B cell (primary cell): ENCODE data around the gene LDHD. TPM values are rescaled to one million over a fixed set of nuclear protein-coding genes. Genes with fewer than 3 reads are reported as not detected.

Source experiments
- ATAC-seq: fragments of 200-7000 bp; cut with Tn5 transposase; one replicate; pipeline ENCODE4 v1.10.0; 2021; ENCODE audit warnings: low read depth, mild to moderate bottlenecking, moderate number of reproducible peaks, moderate library complexity
- CTCF ChIA-PET: fragments of 350-600 bp; sonication (Branson Sonifier 250); formaldehyde crosslinking; loops from one replicate; lab custom pipeline; 2021; ENCODE audit warnings: antibody characterized with exemption, inconsistent platforms; lab: Charles Lee
- POLR2A ChIA-PET: fragments of 350-600 bp; sonication (Branson Sonifier 250); formaldehyde crosslinking; loops from one replicate; lab custom pipeline; 2021; ENCODE audit warnings: antibody characterized with exemption; lab: Charles Lee
- DNase-seq: peaks from one replicate; pipeline ENCODE4 v3.0.0; 2013
- H2AFZ ChIP-seq: 2 replicates; pipeline ENCODE4 v1.6.1; 2012; ENCODE audit warnings: mild to moderate bottlenecking, low read depth, low read length; ENCODE audit not compliant: insufficient read depth, poor library complexity, severe bottlenecking
- H3K27ac ChIP-seq, 2 donors: 1 replicate in 1 of 2; 2 replicates in 1 of 2; pipeline ENCODE4 v1.5.1; 2012 to 2013; ENCODE audit warnings: low read length in 2 of 2, mild to moderate bottlenecking in 2 of 2, moderate library complexity in 1 of 2
- H3K27me3 ChIP-seq, 4 experiments: fragments of 200-600 bp in 1 of 4; sonication (generic) in 1 of 4; replicated peaks in 1 of 4; 1 replicate in 2 of 4; 2 replicates in 2 of 4; pipeline versions ENCODE4 v1.6.1 to v1.7.0; 2013 to 2016; ENCODE audit warnings: low read length in 3 of 4, mild to moderate bottlenecking in 2 of 4, mixed read lengths in 1 of 4, moderate library complexity in 1 of 4; ENCODE audit not compliant: insufficient read depth in 4 of 4, control insufficient read depth in 3 of 4; ENCODE audit errors: control extremely low read depth in 1 of 4
- H3K36me3 ChIP-seq, 2 experiments: replicated peaks in 1 of 2; 1 replicate in 1 of 2; 2 replicates in 1 of 2; pipeline versions ENCODE4 v1.6.1 to v1.7.1; 2013; ENCODE audit warnings: low read length in 1 of 2; ENCODE audit not compliant: insufficient read depth in 2 of 2, control insufficient read depth in 1 of 2; ENCODE audit errors: control extremely low read depth in 1 of 2, extremely low read depth in 1 of 2
- H3K4me1 ChIP-seq, 2 donors: fragments of 200-600 bp in 1 of 2; sonication (generic) in 1 of 2; 1 replicate in 1 of 2; 2 replicates in 1 of 2; pipeline versions ENCODE4 v1.5.1 to v1.6.1; 2013 to 2017; ENCODE audit warnings: low read length in 2 of 2; ENCODE audit not compliant: control insufficient read depth in 2 of 2, insufficient read depth in 2 of 2
- H3K4me2 ChIP-seq: replicated peaks from 2 replicates; pipeline ENCODE3; 2012; ENCODE audit warnings: mild to moderate bottlenecking, low read depth, low read length; ENCODE audit not compliant: poor library complexity, severe bottlenecking
- H3K4me3 ChIP-seq, 5 experiments: fragments of 200-600 bp in 1 of 5; sonication (generic) in 1 of 5; 1 replicate in 3 of 5; 2 replicates in 2 of 5; pipeline versions ENCODE4 v1.5.1 to v1.7.0; 2011 to 2016; ENCODE audit warnings: low read length in 4 of 5, mild to moderate bottlenecking in 4 of 5, low read depth in 2 of 5, control low read depth in 1 of 5, moderate library complexity in 1 of 5; ENCODE audit not compliant: insufficient read depth in 1 of 5; ENCODE audit errors: control extremely low read depth in 1 of 5, extremely low read depth in 1 of 5
- H3K79me2 ChIP-seq: fragments of 200-600 bp; sonication (generic); one replicate; pipeline ENCODE4 v1.6.0; 2016; ENCODE audit warnings: low read length; ENCODE audit not compliant: control insufficient read depth, insufficient read depth
- H3K9ac ChIP-seq: fragments of 200-600 bp; sonication (generic); 2 replicates; pipeline ENCODE4 v1.6.1; 2017; ENCODE audit warnings: mild to moderate bottlenecking, low read length, moderate library complexity
- H3K9me3 ChIP-seq, 3 donors: one replicate each; pipeline versions ENCODE4 v1.6.1 to v1.7.1; 2013; ENCODE audit warnings: low read length in 2 of 3; ENCODE audit not compliant: control insufficient read depth in 2 of 3, insufficient read depth in 1 of 3; ENCODE audit errors: control extremely low read depth in 1 of 3
- H4K20me1 ChIP-seq: 2 replicates; pipeline ENCODE4 v1.6.0; 2012; ENCODE audit warnings: mild to moderate bottlenecking, low read length; ENCODE audit not compliant: insufficient read depth, control insufficient read depth, poor library complexity, severe bottlenecking
- H3K27ac Mint-ChIP-seq: one replicate; pipeline ENCODE4 v1.8.0; 2021; ENCODE audit warnings: mixed read lengths
- H3K27me3 Mint-ChIP-seq: one replicate; pipeline ENCODE4 v1.8.0; 2021; ENCODE audit warnings: mixed read lengths
- H3K4me1 Mint-ChIP-seq: one replicate; pipeline ENCODE4 v1.8.0; 2021; ENCODE audit warnings: mixed read lengths
- H3K4me3 Mint-ChIP-seq: one replicate; pipeline ENCODE4 v1.8.0; 2021; ENCODE audit warnings: mixed read lengths
- H3K9me3 Mint-ChIP-seq: one replicate; pipeline ENCODE4 v1.8.0; 2022; ENCODE audit warnings: mixed read lengths; ENCODE audit not compliant: insufficient read depth
- EZH2 ChIP-seq: IDR thresholded peaks from 2 replicates; pipeline ENCODE4 v1.6.1; 2012; ENCODE audit warnings: borderline replicate concordance, low read depth, mild to moderate bottlenecking, moderate library complexity, low read length; ENCODE audit not compliant: insufficient read depth, poor library complexity, severe bottlenecking
- WGBS: methylation state at CpG from one replicate; pipeline ENCODE4 v1.1.5; 2013; ENCODE audit warnings: missing lambda C conversion rate; ENCODE audit not compliant: insufficient coverage; 5-methylcytosine and 5-hydroxymethylcytosine counted together
- intact Hi-C: fragments of 100-400 bp; cut with micrococcal nuclease; formaldehyde crosslinking; loops from one replicate; pipeline ENCODE4 v1.10.0; 2022
- polyA minus RNA-seq: library from RNA; depleted of rRNA, polyadenylated mRNA; stranded (reverse); fragments of >200 nt; gene quantifications from 2 replicates; pipeline ENCODE4 v1.2.3, GENCODE V29; 2012
- polyA plus RNA-seq: library from polyadenylated mRNA; depleted of rRNA; stranded (reverse); fragments of >200 nt; gene quantifications from 2 replicates; pipeline ENCODE4 v1.2.3, GENCODE V29; 2012
- total RNA-seq, 2 donors: library from RNA; stranded (reverse); fragments of 120-200 nt in 1 of 2; gene quantifications; 1 replicate in 1 of 2; 2 replicates in 1 of 2; pipeline versions ENCODE4 v1.2.3 to v1.2.4, GENCODE V29; 2013 to 2022
- TF ChIP-seq, protein P1 (sequence below): fragments of 200-600 bp; IDR thresholded peaks from one replicate; pipeline ENCODE4 v1.8.0; 2022; ENCODE audit warnings: antibody characterized with exemption, mild to moderate bottlenecking

Gene LDHD
- not detected in 2 replicates for total RNA-seq
- total RNA-seq (2013), result 0.09 TPM
- polyA plus RNA-seq, result 0.19 TPM in 1 of 2 replicates, not detected in the other
- polyA minus RNA-seq, result 0.14 TPM in 1 of 2 replicates, not detected in the other

DNA sequence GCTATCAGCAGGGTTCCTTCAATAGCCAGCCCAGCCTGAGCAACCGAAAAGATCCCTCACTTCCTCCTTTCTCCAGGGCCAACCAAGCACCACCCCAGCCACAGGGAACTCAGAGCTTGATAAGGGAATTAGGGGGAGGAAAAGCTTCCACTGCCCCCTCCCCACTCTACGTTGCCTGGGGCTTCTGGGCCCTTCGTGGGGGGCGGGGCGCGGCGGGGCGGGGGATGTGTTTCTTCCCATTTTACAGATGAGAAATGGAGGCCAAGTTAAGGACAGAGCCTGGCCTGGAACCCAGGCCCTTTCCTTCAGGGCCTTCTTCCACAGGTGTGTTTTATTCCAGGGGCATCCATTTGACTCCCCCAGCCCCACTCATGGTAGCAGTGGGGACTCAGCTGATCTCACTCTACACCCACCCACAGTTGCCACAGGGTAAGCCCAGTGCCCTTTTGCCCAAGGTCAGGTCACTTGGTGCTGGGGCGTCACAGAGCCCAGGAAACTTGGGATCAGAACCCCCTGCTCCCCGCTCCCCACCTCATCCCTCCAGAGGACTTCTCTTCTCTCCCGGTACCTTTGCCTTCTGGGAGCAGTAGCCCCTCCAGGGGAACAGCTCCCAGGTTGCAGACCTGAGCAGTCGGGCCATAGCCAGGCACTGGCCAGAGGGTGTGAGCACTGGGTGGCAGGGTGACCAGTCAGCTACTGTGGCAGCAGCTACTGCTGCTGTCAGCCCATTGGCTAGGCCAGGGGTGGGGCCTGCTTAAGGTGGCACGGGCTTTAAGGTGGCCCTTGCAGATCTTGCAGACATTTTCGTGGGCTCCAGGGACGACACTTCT is at the start of gene LDHD:
TSS of gene LDHD (minus strand) at position 700 of the 830 bp plus-strand sequence. CDS start at position 640, 60 bp downstream.
- Histone ChIP-seq H3K4me3 (no peak within 1 kb of the TSS), H3K36me3 (no peaks in the 10 kb centered on the region), H3K9ac (no peak within 1 kb of the TSS), H3K79me2 (no peaks in the 10 kb centered on the region), H2AFZ (no peak within 1 kb of the TSS), H3K9me3 (peaks cover 0 to 19% (median 2%) of the 10 kb centered on the region in 3 donors), H3K27ac (no peak within 1 kb of the TSS), H3K27me3 (peaks cover 0 to 30% (median 12%) of the 10 kb centered on the region in 4 experiments), H4K20me1 (no peaks in the 10 kb centered on the region), H3K4me2 (no peak within 1 kb of the TSS), H3K4me1 (peaks cover 3 to 7% of the 10 kb centered on the region in 2 donors)
- intact Hi-C loops, result no loop called here
- Mint-ChIP-seq H3K4me3 (no peak within 1 kb of the TSS), H3K4me1 (peaks cover 3% of the 10 kb centered on the region), H3K27ac (no peak within 1 kb of the TSS), H3K9me3 (no peaks in the 10 kb centered on the region), H3K27me3 (peaks cover 16% of the 10 kb centered on the region)
- ChIA-PET POLR2A (no interaction called here), CTCF (no interaction called here)
- peak; percentile 31 for ATAC-seq
- DNase-seq, result no peak
- TF ChIP-seq, protein P1, sequence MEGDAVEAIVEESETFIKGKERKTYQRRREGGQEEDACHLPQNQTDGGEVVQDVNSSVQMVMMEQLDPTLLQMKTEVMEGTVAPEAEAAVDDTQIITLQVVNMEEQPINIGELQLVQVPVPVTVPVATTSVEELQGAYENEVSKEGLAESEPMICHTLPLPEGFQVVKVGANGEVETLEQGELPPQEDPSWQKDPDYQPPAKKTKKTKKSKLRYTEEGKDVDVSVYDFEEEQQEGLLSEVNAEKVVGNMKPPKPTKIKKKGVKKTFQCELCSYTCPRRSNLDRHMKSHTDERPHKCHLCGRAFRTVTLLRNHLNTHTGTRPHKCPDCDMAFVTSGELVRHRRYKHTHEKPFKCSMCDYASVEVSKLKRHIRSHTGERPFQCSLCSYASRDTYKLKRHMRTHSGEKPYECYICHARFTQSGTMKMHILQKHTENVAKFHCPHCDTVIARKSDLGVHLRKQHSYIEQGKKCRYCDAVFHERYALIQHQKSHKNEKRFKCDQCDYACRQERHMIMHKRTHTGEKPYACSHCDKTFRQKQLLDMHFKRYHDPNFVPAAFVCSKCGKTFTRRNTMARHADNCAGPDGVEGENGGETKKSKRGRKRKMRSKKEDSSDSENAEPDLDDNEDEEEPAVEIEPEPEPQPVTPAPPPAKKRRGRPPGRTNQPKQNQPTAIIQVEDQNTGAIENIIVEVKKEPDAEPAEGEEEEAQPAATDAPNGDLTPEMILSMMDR, result no peak
- TF ChIP-seq EZH2, result no peak
- 66% methylated on average over 7 of the region's 15 CpGs for WGBS

DNA sequence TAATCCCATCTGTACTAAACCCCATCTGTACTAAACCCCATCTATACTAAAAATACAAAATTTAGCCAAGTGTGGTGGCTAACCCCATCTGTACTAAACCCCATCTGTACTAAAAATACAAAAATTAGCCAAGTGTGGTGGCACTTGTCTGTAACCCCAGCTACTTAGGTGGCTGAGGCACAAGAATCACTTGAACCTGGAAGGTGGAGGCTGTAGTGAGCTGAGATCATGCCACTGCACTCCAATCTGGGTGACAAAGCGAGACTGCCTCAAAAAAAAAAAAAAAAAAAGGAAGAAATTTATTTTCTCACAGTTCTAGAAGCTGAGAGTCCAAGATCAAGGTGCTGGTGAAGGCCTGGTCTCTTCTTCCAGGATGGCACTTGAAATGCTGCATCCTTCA is 43.8 kb upstream of the LDHD start:
- H3K27ac Mint-ChIP-seq, result no peak overlapping the region
- H3K27ac ChIP-seq, result no peak overlapping the region
- no peaks in the 10 kb centered on the region for H3K27me3 Mint-ChIP-seq
- H3K36me3 ChIP-seq, result peaks cover 4 to 8% of the 10 kb centered on the region in 2 experiments
- H3K9ac ChIP-seq, result no peak overlapping the region
- H4K20me1 ChIP-seq, result no peaks in the 10 kb centered on the region
- H3K4me3 ChIP-seq, result no peak overlapping the region
- CTCF ChIA-PET, result no interaction called here
- peaks cover 0 to 12% (median 1%) of the 10 kb centered on the region in 3 donors for H3K9me3 ChIP-seq
- intact Hi-C loops, result no loop called here
- no peaks in the 10 kb centered on the region for H3K9me3 Mint-ChIP-seq
- no peak for TF ChIP-seq EZH2
- TF ChIP-seq, protein P1, result no peak
- peaks cover 4% of the 10 kb centered on the region for H3K4me1 Mint-ChIP-seq
- WGBS, result no CpG with 5 or more reads among the region's 1 CpG
- POLR2A ChIA-PET, result no interaction called here
- no peak overlapping the region for H3K4me2 ChIP-seq
- DNase-seq, result no peak
- H3K79me2 ChIP-seq, result peaks cover 27% of the 10 kb centered on the region
- no peaks in the 10 kb centered on the region for H3K4me1 ChIP-seq
- no peak overlapping the region for H2AFZ ChIP-seq
- H3K27me3 ChIP-seq, result no peaks in the 10 kb centered on the region
- H3K4me3 Mint-ChIP-seq, result no peak overlapping the region
- no peak for ATAC-seq
